ENCODE results near the gene RPS2. TPM values are rescaled to one million over a fixed set of nuclear protein-coding genes. Genes with fewer than 3 reads are reported as not detected.
A peak's percentile ranks its signal among the peaks of the same experiment; 100 is the strongest.

Gene RPS2
- polyA plus RNA-seq, 4 donors, result 1,831 to 2,075 (median 1,960) TPM

- no peak for DNase-seq (ENCODE audit: low read depth in 4 of 4, low spot score in 3 of 4)
These were observed 35.4 kb upstream of the RPS2 start for GRCh38 chr16:1999866-2000514.

- DNase-seq (ENCODE audit: low read depth in 4 of 4, low spot score in 3 of 4), result no peak
These were observed 34.5 kb upstream of the RPS2 start for GRCh38 chr16:1998852-1999801.

- DNase-seq (ENCODE audit: low read depth in 4 of 4, low spot score in 3 of 4), result no peak
These were observed 33.8 kb upstream of the RPS2 start for GRCh38 chr16:1998360-1998835.

GRCh38 chr16:1997494-1998359 is 33.1 kb upstream of the RPS2 start:
- no peak for DNase-seq (ENCODE audit: low read depth in 4 of 4, low spot score in 3 of 4)

GRCh38 chr16:1993731-1994131 is 29.1 kb upstream of the RPS2 start:
- no peak for DNase-seq (ENCODE audit: low read depth in 4 of 4, low spot score in 3 of 4)

- no peak for DNase-seq (ENCODE audit: low read depth in 4 of 4, low spot score in 3 of 4)
These were observed 28.2 kb upstream of the RPS2 start for GRCh38 chr16:1992704-1993317.

GRCh38 chr16:1991948-1992703 is 27.5 kb upstream of the RPS2 start:
- peak in 3 of 4 donors; percentile 74 to 83 (median 74) for DNase-seq (ENCODE audit: low read depth in 4 of 4, low spot score in 3 of 4)

- no peak for DNase-seq (ENCODE audit: low read depth in 4 of 4, low spot score in 3 of 4)
These were observed 26.9 kb upstream of the RPS2 start for GRCh38 chr16:1991588-1991947.

GRCh38 chr16:1991135-1991551 is 26.5 kb upstream of the RPS2 start:
- no peak for DNase-seq (ENCODE audit: low read depth in 4 of 4, low spot score in 3 of 4)

GRCh38 chr16:1990351-1991134 is 25.9 kb upstream of the RPS2 start:
- DNase-seq (ENCODE audit: low read depth in 4 of 4, low spot score in 3 of 4), result no peak

- no peak for DNase-seq (ENCODE audit: low read depth in 4 of 4, low spot score in 3 of 4)
These were observed 25.4 kb upstream of the RPS2 start for GRCh38 chr16:1990101-1990350.

- no peak for DNase-seq (ENCODE audit: low read depth in 4 of 4, low spot score in 3 of 4)
These were observed 24.8 kb upstream of the RPS2 start, which contains the start of gene SYNGR3 for GRCh38 chr16:1989209-1990100. Gene SYNGR3, plus strand, starts transcription at chr16:1989970. Its CDS starts 133 bp downstream, at chr16:1990103.

- no peak for DNase-seq (ENCODE audit: low read depth in 4 of 4, low spot score in 3 of 4)
These were observed 22.6 kb upstream of the RPS2 start for GRCh38 chr16:1987198-1987597.

- DNase-seq (ENCODE audit: low read depth in 4 of 4, low spot score in 3 of 4), result no peak
These were observed 21.0 kb upstream of the RPS2 start for GRCh38 chr16:1985466-1986150.

GRCh38 chr16:1984347-1985225 is 20.0 kb upstream of the RPS2 start:
- no peak for DNase-seq (ENCODE audit: low read depth in 4 of 4, low spot score in 3 of 4)

GRCh38 chr16:1983544-1984346 is 19.1 kb upstream of the RPS2 start, which contains the start of gene GFER:
Gene GFER, plus strand, starts transcription at chr16:1984193. Its CDS starts 26 bp downstream, at chr16:1984219.
- DNase-seq (ENCODE audit: low read depth in 4 of 4, low spot score in 3 of 4), result peak; percentile 64 to 84 (median 84)
